H1 (cell line): ENCODE data around the gene P4HB. TPM values are rescaled to one million over a fixed set of nuclear protein-coding genes. Genes with fewer than 3 reads are reported as not detected.

Experiments used
- CTCF ChIA-PET: fragments of 300-600 bp; sonication (Branson Sonifier 250); formaldehyde crosslinking; loops from one replicate; lab custom pipeline; 2021; ENCODE audit not compliant: partially characterized antibody; lab: Charles Lee
- POLR2A ChIA-PET: fragments of 300-600 bp; sonication (Branson Sonifier 250); formaldehyde crosslinking; loops from one replicate; lab custom pipeline; 2021; ENCODE audit warnings: inconsistent platforms; ENCODE audit not compliant: partially characterized antibody; lab: Charles Lee
- DNase-seq, 2 experiments: peaks; one replicate each; pipeline versions ENCODE4 v3.0.0 to v3.0.0-alpha.2; 2010 to 2022; ENCODE audit warnings: low spot score in 2 of 2, low read depth in 1 of 2, mixed read lengths in 1 of 2
- FAIRE-seq: peaks from 2 replicates; lab custom pipeline; 2011; peaks lifted over from hg19 to GRCh38; lab: Jason Lieb, UNC
- H2AFZ ChIP-seq: 2 replicates; pipeline ENCODE4 v1.8.1; 2012; ENCODE audit warnings: low read length, inconsistent platforms
- H2AK5ac ChIP-seq: 2 replicates; pipeline ENCODE4 v1.6.1; 2013; ENCODE audit warnings: low read depth, low read length
- H2BK120ac ChIP-seq: replicated peaks from 2 replicates; pipeline ENCODE3; 2013; ENCODE audit warnings: low read depth, low read length, inconsistent platforms
- H2BK12ac ChIP-seq: 2 replicates; pipeline ENCODE4 v1.6.1; 2013; ENCODE audit warnings: low read depth, low read length
- H2BK15ac ChIP-seq: 2 replicates; pipeline ENCODE4 v1.6.1; 2013; ENCODE audit warnings: low read length
- H2BK20ac ChIP-seq: 2 replicates; pipeline ENCODE4 v1.6.1; 2013; ENCODE audit warnings: low read length
- H2BK5ac ChIP-seq: 2 replicates; pipeline ENCODE4 v1.6.1; 2013; ENCODE audit warnings: low read depth, low read length
- H3K14ac ChIP-seq: 2 replicates; pipeline ENCODE4 v1.6.1; 2013; ENCODE audit warnings: inconsistent platforms; ENCODE audit not compliant: insufficient read length
- H3K18ac ChIP-seq: 2 replicates; pipeline ENCODE4 v1.6.1; 2013; ENCODE audit warnings: low read length; ENCODE audit errors: extremely low read depth
- H3K23ac ChIP-seq: 2 replicates; pipeline ENCODE4 v1.6.1; 2013; ENCODE audit warnings: inconsistent platforms; ENCODE audit not compliant: insufficient read length
- H3K23me2 ChIP-seq: 2 replicates; pipeline ENCODE4 v1.6.1; 2013; ENCODE audit warnings: low read depth, low read length
- H3K27ac ChIP-seq: 2 replicates; pipeline ENCODE4 v1.6.1; 2011; ENCODE audit warnings: low read depth, low read length, inconsistent platforms
- H3K27me3 ChIP-seq, 4 experiments: replicated peaks in 1 of 4; 1 replicate in 1 of 4; 2 replicates in 3 of 4; pipeline versions ENCODE4 v1.6.1 to v1.8.1; 2011 to 2013; ENCODE audit warnings: low read length in 3 of 4, mild to moderate bottlenecking in 3 of 4, inconsistent platforms in 2 of 4, mixed read lengths in 2 of 4, moderate library complexity in 1 of 4; ENCODE audit not compliant: control insufficient read depth in 3 of 4, insufficient read depth in 3 of 4; ENCODE audit errors: extremely low read depth in 1 of 4
- H3K36me3 ChIP-seq, 4 experiments: 2 replicates each; pipeline versions ENCODE4 v1.6.1 to v1.8.1; 2011 to 2013; ENCODE audit warnings: mild to moderate bottlenecking in 4 of 4, low read length in 3 of 4, moderate library complexity in 2 of 4, control low read depth in 1 of 4, inconsistent platforms in 1 of 4; ENCODE audit not compliant: insufficient read depth in 4 of 4, control insufficient read depth in 2 of 4
- H3K4ac ChIP-seq: replicated peaks from 2 replicates; pipeline ENCODE3; 2013; ENCODE audit warnings: low read length, low read depth, mixed read lengths, inconsistent platforms; ENCODE audit not compliant: insufficient read length
- H3K4me1 ChIP-seq, 4 experiments: replicated peaks in 1 of 4; 1 replicate in 1 of 4; 2 replicates in 3 of 4; pipeline versions ENCODE4 v1.6.1 to v1.8.1; 2011 to 2013; ENCODE audit warnings: low read length in 3 of 4, inconsistent platforms in 2 of 4, mixed read lengths in 1 of 4; ENCODE audit not compliant: insufficient read depth in 4 of 4, control insufficient read depth in 3 of 4
- H3K4me2 ChIP-seq, 2 experiments: 2 replicates each; pipeline versions ENCODE4 v1.6.1 to v1.8.1; 2011 to 2013; ENCODE audit warnings: low read depth in 2 of 2, low read length in 2 of 2, control low read depth in 1 of 2, inconsistent platforms in 1 of 2, mild to moderate bottlenecking in 1 of 2; ENCODE audit not compliant: insufficient read depth in 1 of 2
- H3K4me3 ChIP-seq, 4 experiments: fragments of 200-600, 300-600 bp in 1 of 4; sonication (generic), shearing (Covaris generic), sonication (Bioruptor Twin) in 1 of 4; 2 replicates each; pipeline versions ENCODE4 v1.5.1 to v1.8.1; 2011 to 2016; ENCODE audit warnings: low read length in 4 of 4, low read depth in 3 of 4, control low read depth in 2 of 4, inconsistent platforms in 2 of 4, mild to moderate bottlenecking in 2 of 4, mixed read lengths in 1 of 4, moderate library complexity in 1 of 4; ENCODE audit not compliant: insufficient read depth in 2 of 4; ENCODE audit errors: extremely low read depth in 1 of 4
- H3K56ac ChIP-seq: replicated peaks from 2 replicates; pipeline ENCODE3; 2013; ENCODE audit warnings: low read depth, mild to moderate bottlenecking, mixed read lengths, low read length, inconsistent platforms; ENCODE audit not compliant: insufficient read length
- H3K79me1 ChIP-seq: 2 replicates; pipeline ENCODE4 v1.6.1; 2013; ENCODE audit warnings: low read depth, low read length, control low read depth
- H3K79me2 ChIP-seq, 2 experiments: 2 replicates each; pipeline versions ENCODE4 v1.6.1 to v1.8.1; 2012 to 2013; ENCODE audit warnings: low read length in 2 of 2, mild to moderate bottlenecking in 2 of 2, inconsistent platforms in 1 of 2; ENCODE audit not compliant: insufficient read depth in 2 of 2, control insufficient read depth in 1 of 2
- H3K9ac ChIP-seq, 4 experiments: replicated peaks in 1 of 4; 1 replicate in 1 of 4; 2 replicates in 3 of 4; pipeline versions ENCODE4 v1.6.1 to v1.8.1; 2011 to 2013; ENCODE audit warnings: low read depth in 3 of 4, low read length in 3 of 4, control low read depth in 2 of 4, mild to moderate bottlenecking in 2 of 4, moderate library complexity in 2 of 4, inconsistent platforms in 1 of 4; ENCODE audit errors: extremely low read depth in 1 of 4
- H3K9me3 ChIP-seq, 2 experiments: 2 replicates each; pipeline versions ENCODE4 v1.6.1 to v1.8.1; 2012 to 2013; ENCODE audit warnings: mild to moderate bottlenecking in 2 of 2, moderate library complexity in 2 of 2, control low read depth in 1 of 2, inconsistent platforms in 1 of 2, low read depth in 1 of 2, low read length in 1 of 2, mixed read lengths in 1 of 2; ENCODE audit not compliant: insufficient read depth in 2 of 2
- H4K20me1 ChIP-seq, 2 experiments: replicated peaks in 1 of 2; 2 replicates each; pipeline versions ENCODE3 to v1.8.1; 2011 to 2013; ENCODE audit warnings: inconsistent platforms in 2 of 2, low read length in 2 of 2, mild to moderate bottlenecking in 1 of 2; ENCODE audit not compliant: insufficient read depth in 2 of 2, control insufficient read depth in 1 of 2
- H4K5ac ChIP-seq: 2 replicates; pipeline ENCODE4 v1.6.1; 2013; ENCODE audit warnings: low read length, low read depth, mixed read lengths, inconsistent platforms; ENCODE audit not compliant: insufficient read length
- H4K8ac ChIP-seq: 2 replicates; pipeline ENCODE4 v1.8.0; 2013; ENCODE audit warnings: mild to moderate bottlenecking, moderate library complexity, low read length, inconsistent platforms; ENCODE audit not compliant: insufficient read depth; ENCODE audit errors: extremely low read depth
- H4K91ac ChIP-seq: replicated peaks from 2 replicates; pipeline ENCODE3; 2013; ENCODE audit warnings: low read length, mixed read lengths, inconsistent platforms; ENCODE audit not compliant: insufficient read length
- CEBPB ChIP-seq: IDR thresholded peaks from 2 replicates; pipeline ENCODE4 v1.6.1; 2012; ENCODE audit warnings: low read depth, low read length
- EP300 ChIP-seq, 2 experiments: IDR thresholded peaks; 1 replicate in 1 of 2; 2 replicates in 1 of 2; pipeline ENCODE4 v1.6.1; 2011 to 2012; ENCODE audit warnings: low read depth in 2 of 2, low read length in 2 of 2, mild to moderate bottlenecking in 2 of 2, borderline replicate concordance in 1 of 2, inconsistent platforms in 1 of 2, moderate library complexity in 1 of 2
- HDAC6 ChIP-seq: IDR thresholded peaks from one replicate; pipeline ENCODE4 v1.7.1; 2012; ENCODE audit warnings: low read depth, mild to moderate bottlenecking, inconsistent platforms, low read length, moderate library complexity
- KDM4A ChIP-seq: IDR thresholded peaks from one replicate; pipeline ENCODE4 v1.7.1; 2012; ENCODE audit warnings: low read depth, mild to moderate bottlenecking, moderate library complexity, low read length, inconsistent platforms; ENCODE audit not compliant: severe bottlenecking
- KDM5A ChIP-seq: fragments of 200-600 bp; IDR thresholded peaks from 2 replicates; pipeline ENCODE4 v1.7.1; 2012; ENCODE audit warnings: mild to moderate bottlenecking, low read length, inconsistent platforms, mixed read lengths
- RFX5 ChIP-seq: IDR thresholded peaks from 2 replicates; pipeline ENCODE4 v1.6.1; 2011; ENCODE audit warnings: low read depth, low read length, improper control_type of control experiment, borderline replicate concordance
- SIN3A ChIP-seq, 2 experiments: IDR thresholded peaks in 1 of 2; conservative IDR thresholded peaks in 1 of 2; 2 replicates each; pipeline ENCODE4 v1.6.1; 2011 to 2012; ENCODE audit warnings: low read length in 2 of 2, improper control_type of control experiment in 1 of 2, low read depth in 1 of 2, mild to moderate bottlenecking in 1 of 2
- SP1 ChIP-seq: IDR thresholded peaks from 2 replicates; pipeline ENCODE4 v1.6.1; 2011; ENCODE audit warnings: low read depth, low read length
- SP2 ChIP-seq: IDR thresholded peaks from 2 replicates; pipeline ENCODE4 v1.6.1; 2012; ENCODE audit warnings: mild to moderate bottlenecking, low read length, inconsistent platforms
- WGBS, 2 experiments: shearing (Covaris generic) in 1 of 2; methylation state at CpG; one replicate each; pipeline versions ENCODE4 v1.1.6 to v1.1.7; 2013 to 2015; ENCODE audit warnings: low lambda C conversion rate in 2 of 2, mixed read lengths in 2 of 2, inconsistent platforms in 1 of 2, low coverage in 1 of 2, missing lambda C conversion rate in 1 of 2; ENCODE audit not compliant: insufficient replicate concordance in 2 of 2, insufficient coverage in 1 of 2, insufficient read length in 1 of 2; ENCODE audit errors: extremely low coverage in 1 of 2, missing lambda C conversion rate in 1 of 2; 5-methylcytosine and 5-hydroxymethylcytosine counted together
- polyA plus RNA-seq, 7 experiments: library from polyadenylated mRNA; depleted of rRNA in 3 of 7; stranded (reverse) in 5 of 7; unstranded in 2 of 7; fragments of >200 nt in 5 of 7; fragments of 200-250 nt in 2 of 7; gene quantifications; 1 replicate in 5 of 7; 2 replicates in 1 of 7; 4 replicates in 1 of 7; pipeline versions ENCODE4 v1.2.1 to v1.2.3, GENCODE V29; 2011 to 2013; ENCODE audit warnings: missing spikeins in 2 of 7, mixed read lengths in 2 of 7
- total RNA-seq: library from RNA; stranded (reverse); fragmentation: NEBNext Ultra II Directional; extraction: Animal tissue kit (Norgen Biotek cat#: 25700); gene quantifications from 2 replicates; pipeline ENCODE4 v1.2.1, GENCODE V29; 2021
- TF ChIP-seq, protein P1 (sequence below), 3 experiments: IDR thresholded peaks; 1 replicate in 2 of 3; 2 replicates in 1 of 3; pipeline versions ENCODE4 v1.5.1 to v1.6.1; 2011; ENCODE audit warnings: low read length in 3 of 3, mild to moderate bottlenecking in 3 of 3, inconsistent platforms in 2 of 3, low read depth in 1 of 3, moderate library complexity in 1 of 3; ENCODE audit not compliant: insufficient read depth in 1 of 3; ENCODE audit errors: control extremely low read depth in 1 of 3

The P4HB gene
- total and polyA plus RNA-seq, 2 of the 8 experiments (the other 6 are each of a cell fraction or from before 2014, with no cell fraction given) = 41.4 to 379 TPM

DNA sequence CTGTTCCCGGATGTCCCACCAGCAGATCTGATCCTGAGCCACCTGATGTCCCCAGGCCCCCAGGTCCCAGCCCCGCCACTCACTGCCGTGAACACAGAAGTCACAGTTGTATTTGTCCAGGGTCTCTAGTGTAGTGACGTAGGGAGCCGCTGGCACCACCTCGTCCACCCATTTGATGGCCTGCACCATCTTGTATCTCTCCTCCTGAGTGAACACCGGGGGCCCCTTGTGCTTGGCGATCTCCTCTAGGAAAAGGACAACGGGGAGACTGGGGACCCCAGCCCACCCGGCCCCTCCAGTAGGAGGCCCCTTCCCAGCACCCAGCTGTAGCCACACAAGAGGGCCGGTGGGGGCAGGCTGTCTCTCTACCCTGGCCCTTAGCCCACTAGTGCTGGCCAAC, 48.5 kb upstream of the P4HB start:
- Histone ChIP-seq H3K27ac (no peak overlapping the region), H3K4me1 (peaks cover 0 to 10% (median 5%) of the 10 kb centered on the region in 4 experiments; a peak in 3 of 7 replicates), H2BK5ac (no peak overlapping the region), H4K91ac (no peak overlapping the region), H3K9ac (no peak overlapping the region), H2AFZ (no peak overlapping the region), H3K14ac (no peak overlapping the region), H3K4me2 (no peak overlapping the region), H3K79me2 (no peaks in the 10 kb centered on the region), H2BK120ac (no peak overlapping the region), H3K9me3 (no peaks in the 10 kb centered on the region), H3K27me3 (peaks cover 0 to 4% (median 2%) of the 10 kb centered on the region in 4 experiments; a peak in 2 of 7 replicates), H3K23ac (no peak overlapping the region), H2AK5ac (no peak overlapping the region), H2BK20ac (no peak overlapping the region), H4K8ac (no peak overlapping the region; the same call in 1 of the 2 replicates), H3K18ac (no peak overlapping the region), H3K4me3 (no peak overlapping the region), H3K4ac (no peak overlapping the region), H4K5ac (no peak overlapping the region), H3K79me1 (peaks cover 2% of the 10 kb centered on the region; the same call in 1 of the 2 replicates), H3K56ac (no peak overlapping the region), H3K23me2 (peaks cover 6% of the 10 kb centered on the region; the same call in 1 of the 2 replicates), H2BK15ac (no peak overlapping the region), H3K36me3 (peaks cover 6 to 10% (median 8%) of the 10 kb centered on the region in 4 experiments), H2BK12ac (no peak overlapping the region), H4K20me1 (peaks cover 3 to 30% of the 10 kb centered on the region in 2 experiments)
- no peak for FAIRE-seq
- no peak for DNase-seq
- 93% methylated on average over 9 of the region's 11 CpGs; no CpG with 5 or more reads in 1 of the 2 experiments for WGBS, 2 experiments
- CTCF ChIA-PET = interaction anchor here (0.9 to 1.0 kb wide), 2 partner anchors 16 to 122 kb away, joined by 3 to 5 read pairs; no protein-coding TSS in a partner anchor
- POLR2A ChIA-PET = interaction anchor here (1.0 to 2.8 kb wide), 5 partner anchors 8 to 39 kb away, joined by 3 to 13 read pairs (median 4); partner anchors contain the start of gene SIRT7
- TF ChIP-seq KDM5A (no peak), CEBPB (no peak), EP300 (IDR thresholded peaks at IDR 0.05; ENCODE audit: borderline replicate concordance in 1 of 2, low read depth in 2 of 2, low read length in 2 of 2) (no peak), KDM4A (no peak), SIN3A (conservative IDR thresholded peaks at IDR 0.05 in 1 of 2, IDR thresholded peaks at IDR 0.05 in 1 of 2; ENCODE audit: low read depth in 1 of 2, low read length in 2 of 2) (no peak), SP2 (no peak), RFX5 (no peak), SP1 (no peak), HDAC6 (no peak)
- TF ChIP-seq, protein P1, sequence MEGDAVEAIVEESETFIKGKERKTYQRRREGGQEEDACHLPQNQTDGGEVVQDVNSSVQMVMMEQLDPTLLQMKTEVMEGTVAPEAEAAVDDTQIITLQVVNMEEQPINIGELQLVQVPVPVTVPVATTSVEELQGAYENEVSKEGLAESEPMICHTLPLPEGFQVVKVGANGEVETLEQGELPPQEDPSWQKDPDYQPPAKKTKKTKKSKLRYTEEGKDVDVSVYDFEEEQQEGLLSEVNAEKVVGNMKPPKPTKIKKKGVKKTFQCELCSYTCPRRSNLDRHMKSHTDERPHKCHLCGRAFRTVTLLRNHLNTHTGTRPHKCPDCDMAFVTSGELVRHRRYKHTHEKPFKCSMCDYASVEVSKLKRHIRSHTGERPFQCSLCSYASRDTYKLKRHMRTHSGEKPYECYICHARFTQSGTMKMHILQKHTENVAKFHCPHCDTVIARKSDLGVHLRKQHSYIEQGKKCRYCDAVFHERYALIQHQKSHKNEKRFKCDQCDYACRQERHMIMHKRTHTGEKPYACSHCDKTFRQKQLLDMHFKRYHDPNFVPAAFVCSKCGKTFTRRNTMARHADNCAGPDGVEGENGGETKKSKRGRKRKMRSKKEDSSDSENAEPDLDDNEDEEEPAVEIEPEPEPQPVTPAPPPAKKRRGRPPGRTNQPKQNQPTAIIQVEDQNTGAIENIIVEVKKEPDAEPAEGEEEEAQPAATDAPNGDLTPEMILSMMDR (IDR thresholded peaks at IDR 0.05; ENCODE audit: control extremely low read depth in 1 of 3, insufficient read depth in 1 of 3, low read depth in 1 of 3, low read length in 3 of 3) = no peak
